DND-41 (cell line): Measurements from ENCODE around the gene NFIA.

Experiments
- ATAC-seq: fragments of 200-7000 bp; cut with Tn5 transposase; 3 replicates; pipeline ENCODE4 v1.9.1; 2021; ENCODE audit warnings: low read depth; ENCODE audit not compliant: insufficient read depth
- DNase-seq: peaks from one replicate; pipeline ENCODE4 v3.0.0-alpha.2; 2020
- H2AFZ ChIP-seq: 2 replicates; pipeline ENCODE4 v1.6.0; 2012; ENCODE audit warnings: low read depth, low read length
- H3K27ac ChIP-seq: 2 replicates; pipeline ENCODE4 v1.5.1; 2012; ENCODE audit warnings: low read length, inconsistent platforms
- H3K27me3 ChIP-seq: fragments of 200-600 bp; sonication (generic); 2 replicates; pipeline ENCODE4 v1.6.0; 2012; ENCODE audit warnings: low read length, mild to moderate bottlenecking, inconsistent platforms; ENCODE audit not compliant: insufficient read depth, poor library complexity
- H3K36me3 ChIP-seq: 2 replicates; pipeline ENCODE4 v1.5.1; 2012; ENCODE audit warnings: low read length, inconsistent platforms; ENCODE audit not compliant: insufficient read depth
- H3K4me1 ChIP-seq: 2 replicates; pipeline ENCODE4 v1.5.1; 2012; ENCODE audit warnings: mild to moderate bottlenecking, low read length; ENCODE audit not compliant: insufficient read depth
- H3K4me2 ChIP-seq: 2 replicates; pipeline ENCODE4 v1.6.0; 2012; ENCODE audit warnings: mild to moderate bottlenecking, moderate library complexity, low read length, inconsistent platforms; ENCODE audit not compliant: insufficient read depth
- H3K4me3 ChIP-seq, 2 experiments: fragments of 200-600 bp in 1 of 2; shearing (Covaris generic) in 1 of 2; 2 replicates each; pipeline ENCODE4 v1.5.1; 2012 to 2016; ENCODE audit warnings: inconsistent platforms in 2 of 2, low read length in 2 of 2, mild to moderate bottlenecking in 2 of 2, low read depth in 1 of 2, moderate library complexity in 1 of 2
- H3K79me2 ChIP-seq: 2 replicates; pipeline ENCODE4 v1.6.0; 2012; ENCODE audit warnings: low read length, inconsistent platforms; ENCODE audit not compliant: insufficient read depth
- H3K9ac ChIP-seq: 2 replicates; pipeline ENCODE4 v1.6.0; 2012; ENCODE audit warnings: low read depth, mild to moderate bottlenecking, inconsistent platforms, low read length, moderate library complexity
- H3K9me3 ChIP-seq: 2 replicates; pipeline ENCODE4 v1.5.1; 2012; ENCODE audit warnings: low read length, moderate library complexity, mild to moderate bottlenecking, inconsistent platforms; ENCODE audit not compliant: insufficient read depth, severe bottlenecking
- H4K20me1 ChIP-seq: 2 replicates; pipeline ENCODE4 v1.6.0; 2012; ENCODE audit warnings: low read length; ENCODE audit not compliant: insufficient read depth
- EZH2 ChIP-seq: IDR thresholded peaks from 3 replicates; pipeline ENCODE4 v1.6.1; 2012; ENCODE audit warnings: borderline replicate concordance, low read depth, mild to moderate bottlenecking, moderate library complexity, low read length, inconsistent platforms; ENCODE audit not compliant: severe bottlenecking
- TF ChIP-seq, protein P1 (sequence below): IDR thresholded peaks from 2 replicates; pipeline ENCODE4 v1.5.1; 2012; ENCODE audit warnings: borderline replicate concordance, low read length, moderate library complexity, mild to moderate bottlenecking; ENCODE audit not compliant: poor library complexity, severe bottlenecking; ENCODE audit errors: extremely low read depth

The NFIA gene

DNA sequence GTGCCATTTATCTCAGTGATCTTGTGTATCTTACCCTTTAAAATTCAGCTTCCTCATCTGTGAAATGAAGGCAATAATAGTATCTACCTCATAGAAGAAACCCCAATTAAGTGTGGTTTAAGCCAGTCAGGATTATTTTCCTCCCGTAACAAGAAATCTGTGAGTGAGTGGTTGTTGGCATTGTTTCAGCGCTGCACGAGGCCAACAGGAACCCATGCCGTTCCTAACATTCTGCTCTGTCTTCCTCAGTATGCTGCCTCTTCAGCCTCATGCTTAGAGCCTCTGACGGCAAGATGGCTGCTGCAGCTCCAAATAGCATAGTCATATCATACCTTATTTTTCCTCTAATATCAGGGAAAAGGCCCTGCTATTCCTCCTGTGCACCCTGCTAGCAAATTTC is 352.9 kb downstream of the NFIA start:
- Histone ChIP-seq H3K9me3 (no peaks in the 10 kb centered on the region), H4K20me1 (no peaks in the 10 kb centered on the region), H3K79me2 (no peaks in the 10 kb centered on the region), H3K9ac (no peak overlapping the region), H3K4me3 (no peak overlapping the region), H3K4me2 (no peak overlapping the region), H3K4me1 (no peaks in the 10 kb centered on the region), H2AFZ (no peak overlapping the region), H3K36me3 (no peaks in the 10 kb centered on the region), H3K27ac (no peak overlapping the region), H3K27me3 (no peaks in the 10 kb centered on the region)
- DNase-seq (no peak), ATAC-seq (no peak)
- TF ChIP-seq EZH2 = no peak
- TF ChIP-seq, protein P1, sequence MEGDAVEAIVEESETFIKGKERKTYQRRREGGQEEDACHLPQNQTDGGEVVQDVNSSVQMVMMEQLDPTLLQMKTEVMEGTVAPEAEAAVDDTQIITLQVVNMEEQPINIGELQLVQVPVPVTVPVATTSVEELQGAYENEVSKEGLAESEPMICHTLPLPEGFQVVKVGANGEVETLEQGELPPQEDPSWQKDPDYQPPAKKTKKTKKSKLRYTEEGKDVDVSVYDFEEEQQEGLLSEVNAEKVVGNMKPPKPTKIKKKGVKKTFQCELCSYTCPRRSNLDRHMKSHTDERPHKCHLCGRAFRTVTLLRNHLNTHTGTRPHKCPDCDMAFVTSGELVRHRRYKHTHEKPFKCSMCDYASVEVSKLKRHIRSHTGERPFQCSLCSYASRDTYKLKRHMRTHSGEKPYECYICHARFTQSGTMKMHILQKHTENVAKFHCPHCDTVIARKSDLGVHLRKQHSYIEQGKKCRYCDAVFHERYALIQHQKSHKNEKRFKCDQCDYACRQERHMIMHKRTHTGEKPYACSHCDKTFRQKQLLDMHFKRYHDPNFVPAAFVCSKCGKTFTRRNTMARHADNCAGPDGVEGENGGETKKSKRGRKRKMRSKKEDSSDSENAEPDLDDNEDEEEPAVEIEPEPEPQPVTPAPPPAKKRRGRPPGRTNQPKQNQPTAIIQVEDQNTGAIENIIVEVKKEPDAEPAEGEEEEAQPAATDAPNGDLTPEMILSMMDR = no peak

DNA sequence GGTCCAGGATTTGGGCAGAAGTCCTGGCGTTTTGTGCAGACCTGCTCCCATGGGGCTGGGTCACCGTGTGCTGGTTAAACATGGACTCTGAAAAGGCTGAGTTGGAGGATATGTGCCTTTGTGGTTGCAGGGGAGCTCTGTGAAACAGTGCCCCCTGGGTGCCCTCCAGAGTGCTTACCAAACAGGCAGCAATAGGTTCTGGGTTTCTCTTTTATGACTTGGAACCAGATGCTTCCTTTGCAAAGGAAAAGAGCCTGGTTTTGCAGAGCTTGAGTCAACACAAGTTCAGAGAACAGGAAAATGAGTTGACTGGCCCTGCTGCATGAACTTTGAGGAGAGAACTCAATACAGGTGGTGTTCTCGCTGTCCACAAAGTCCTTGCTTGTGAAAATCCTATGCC is 353.7 kb downstream of the NFIA start:
- no peak for TF ChIP-seq EZH2
- TF ChIP-seq, protein P1 = peak; percentile 6
- Histone ChIP-seq H3K27me3 (no peaks in the 10 kb centered on the region), H3K36me3 (no peaks in the 10 kb centered on the region)

DNA sequence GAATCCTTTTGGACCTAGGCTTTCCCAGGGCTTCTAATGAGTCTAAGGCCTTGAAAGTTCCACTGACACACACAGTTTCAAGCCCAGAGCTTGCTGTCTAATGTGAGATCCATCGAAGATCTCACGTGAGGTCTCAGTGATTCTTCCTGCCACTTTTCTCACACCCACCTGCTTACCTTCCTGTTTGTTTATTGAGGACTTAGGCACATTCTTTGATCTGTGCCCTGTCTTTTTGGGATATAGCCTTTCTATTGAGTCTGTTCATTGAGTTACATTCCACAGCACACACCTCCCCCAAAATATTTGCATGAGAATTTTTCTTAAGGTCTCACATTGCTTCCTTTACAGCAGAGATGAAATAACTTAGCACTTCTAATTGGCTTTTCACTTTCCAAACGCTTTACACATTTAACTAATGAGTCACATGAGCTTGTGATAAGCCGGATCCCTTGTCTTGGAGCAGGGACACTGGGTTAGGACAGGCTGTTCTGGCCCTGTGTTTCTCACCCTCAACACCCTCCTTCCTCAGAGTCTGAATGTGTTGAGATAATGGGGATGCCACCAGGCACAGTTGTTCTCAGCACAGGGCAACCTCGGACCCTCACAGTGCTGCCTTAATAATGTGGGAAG is 354.2 kb downstream of the NFIA start:
- Histone ChIP-seq H3K4me3 (no peak overlapping the region), H3K27me3 (no peaks in the 10 kb centered on the region), H3K9me3 (no peaks in the 10 kb centered on the region), H4K20me1 (no peaks in the 10 kb centered on the region), H3K4me1 (no peaks in the 10 kb centered on the region), H3K27ac (no peak overlapping the region), H3K36me3 (no peaks in the 10 kb centered on the region), H3K9ac (no peak overlapping the region), H3K79me2 (no peaks in the 10 kb centered on the region), H3K4me2 (no peak overlapping the region), H2AFZ (no peak overlapping the region)
- ATAC-seq = no peak
- DNase-seq = no peak
- TF ChIP-seq, protein P1 = no peak
- TF ChIP-seq EZH2 = no peak

More for the DNA sequence above, 353.7 kb downstream of the NFIA start:
- DNase-seq (no peak), ATAC-seq (no peak)
- Histone ChIP-seq H3K4me2 (no peak overlapping the region), H3K4me1 (no peaks in the 10 kb centered on the region), H3K9ac (no peak overlapping the region), H3K27ac (no peak overlapping the region), H4K20me1 (no peaks in the 10 kb centered on the region), H3K9me3 (no peaks in the 10 kb centered on the region), H3K79me2 (no peaks in the 10 kb centered on the region), H3K4me3 (no peak overlapping the region), H2AFZ (no peak overlapping the region)

DNA sequence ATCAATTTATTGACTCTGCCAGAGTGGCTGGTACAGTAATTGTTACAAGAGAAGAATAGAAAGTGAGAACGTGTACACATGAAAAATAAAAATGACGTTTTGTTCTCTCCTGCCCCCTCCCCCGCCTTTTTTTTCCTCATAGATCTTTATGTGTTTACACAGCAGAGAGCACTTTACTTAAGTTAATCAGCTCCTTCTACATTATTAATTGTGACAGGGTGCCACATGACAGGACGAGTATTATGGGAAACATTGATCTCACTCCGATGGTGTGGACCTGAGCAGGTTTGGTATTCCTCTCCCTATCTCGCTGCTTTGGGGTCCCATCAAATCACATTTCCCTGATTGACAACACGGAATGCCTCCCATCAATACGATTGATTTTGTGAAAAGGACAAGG is 356.9 kb downstream of the NFIA start:
- Histone ChIP-seq H3K9me3 (no peaks in the 10 kb centered on the region), H3K27ac (no peak overlapping the region), H2AFZ (no peak overlapping the region), H3K79me2 (no peaks in the 10 kb centered on the region), H3K36me3 (no peaks in the 10 kb centered on the region), H3K4me2 (no peak overlapping the region), H4K20me1 (no peaks in the 10 kb centered on the region), H3K27me3 (no peaks in the 10 kb centered on the region), H3K9ac (no peak overlapping the region), H3K4me1 (no peaks in the 10 kb centered on the region), H3K4me3 (no peak overlapping the region)
- ATAC-seq = no peak
- DNase-seq = no peak
- TF ChIP-seq EZH2 = no peak
- TF ChIP-seq, protein P1 = no peak
